Smooth muscle cell (in vitro differentiated cells): ENCODE measurements around the gene PHLPP1. TPM values are rescaled to one million over a fixed set of nuclear protein-coding genes. Genes with fewer than 3 reads are reported as not detected.

Experiments used
- DNase-seq: peaks from one replicate; lab custom pipeline; 2025; ENCODE audit not compliant: unreplicated experiment; lab: John Stamatoyannopoulos, UW
- H2AFZ ChIP-seq: fragments of 200-600 bp; sonication (generic); 2 replicates; pipeline ENCODE4 v1.6.0; 2016; ENCODE audit warnings: antibody characterized with exemption, low read depth, mild to moderate bottlenecking
- H3F3A ChIP-seq: fragments of 200-600 bp; sonication (generic); 2 replicates; pipeline ENCODE4 v1.6.0; 2017; ENCODE audit warnings: antibody characterized with exemption, low read depth
- H3K27ac ChIP-seq: fragments of 200-600 bp; sonication (generic); 2 replicates; pipeline ENCODE4 v1.5.1; 2016; ENCODE audit warnings: low read depth, mild to moderate bottlenecking
- H3K27me3 ChIP-seq: fragments of 200-600 bp; sonication (generic); 2 replicates; pipeline ENCODE4 v1.6.1; 2016; ENCODE audit warnings: low read depth, mild to moderate bottlenecking
- H3K36me3 ChIP-seq: fragments of 200-600 bp; sonication (generic); 2 replicates; pipeline ENCODE4 v1.5.1; 2016; ENCODE audit warnings: low read depth
- H3K4me1 ChIP-seq: fragments of 200-600 bp; sonication (generic); 2 replicates; pipeline ENCODE4 v1.5.1; 2016; ENCODE audit warnings: low read depth
- H3K4me2 ChIP-seq: fragments of 200-600 bp; sonication (generic); 2 replicates; pipeline ENCODE4 v1.6.0; 2016; ENCODE audit warnings: mild to moderate bottlenecking
- H3K4me3 ChIP-seq: fragments of 200-600 bp; sonication (generic); 2 replicates; pipeline ENCODE4 v1.5.1; 2016; ENCODE audit warnings: mild to moderate bottlenecking
- H3K79me2 ChIP-seq: fragments of 200-600 bp; sonication (generic); 2 replicates; pipeline ENCODE4 v1.6.0; 2016; ENCODE audit warnings: low read depth, mild to moderate bottlenecking
- H3K9ac ChIP-seq: fragments of 200-600 bp; sonication (generic); 2 replicates; pipeline ENCODE4 v1.6.0; 2016; ENCODE audit warnings: low read depth
- H3K9me3 ChIP-seq: fragments of 200-600 bp; sonication (generic); replicated peaks from 2 replicates; pipeline ENCODE4 v1.5.1; 2016; ENCODE audit warnings: low read depth
- H4K20me1 ChIP-seq: fragments of 200-600 bp; sonication (generic); 2 replicates; pipeline ENCODE4 v1.6.0; 2016; ENCODE audit warnings: low read depth
- CTCF ChIP-seq: fragments of 200-600 bp; sonication (generic); IDR thresholded peaks from 2 replicates; pipeline ENCODE4 v1.5.1; 2017; ENCODE audit warnings: borderline replicate concordance, mild to moderate bottlenecking, antibody characterized with exemption; ENCODE audit not compliant: insufficient read depth, poor library complexity, severe bottlenecking
- WGBS: methylation state at CpG from one replicate; pipeline ENCODE4 v1.1.7; 2016; ENCODE audit warnings: low lambda C conversion rate; 5-methylcytosine and 5-hydroxymethylcytosine counted together
- polyA plus RNA-seq: library from polyadenylated mRNA; unstranded; fragments of >200 nt; fragmentation: Nextera tagmentation; extraction: Ambion mirVana; gene quantifications from 2 replicates; pipeline ENCODE4 v1.2.1, GENCODE V29; 2016
- total RNA-seq: library from RNA; depleted of rRNA; stranded (reverse); fragments of >200 nt; gene quantifications from 2 replicates; pipeline ENCODE4 v1.2.3, GENCODE V29; 2014

Gene PHLPP1
- total and polyA plus RNA-seq, 2 experiments from 2014 or later = 1.1 to 4.3 TPM

GRCh38 chr18:62952807-62953206 lies 237.5 kb downstream of the PHLPP1 start:
- Histone ChIP-seq H3F3A (no peaks in the 10 kb centered on the region), H3K4me2 (no peak overlapping the region), H3K27ac (no peak overlapping the region), H3K4me3 (no peak overlapping the region), H3K79me2 (no peaks in the 10 kb centered on the region), H3K9me3 (no peaks in the 10 kb centered on the region), H4K20me1 (no peaks in the 10 kb centered on the region), H3K9ac (no peak overlapping the region), H3K36me3 (no peaks in the 10 kb centered on the region), H3K27me3 (no peaks in the 10 kb centered on the region), H2AFZ (no peak overlapping the region), H3K4me1 (no peaks in the 10 kb centered on the region)
- no peak for DNase-seq
- 91% methylated on average over 4 of the region's 4 CpGs for WGBS
- no peak for TF ChIP-seq CTCF

GRCh38 chr18:62953663-62954062 lies 238.3 kb downstream of the PHLPP1 start:
- H2AFZ ChIP-seq = no peak overlapping the region
- no peaks in the 10 kb centered on the region for H3K27me3 ChIP-seq
- no peak overlapping the region for H3K4me2 ChIP-seq
- 89% methylated on average over 2 of the region's 2 CpGs for WGBS
- no peak for TF ChIP-seq CTCF
- H4K20me1 ChIP-seq = no peaks in the 10 kb centered on the region
- no peak for DNase-seq
- no peak overlapping the region for H3K27ac ChIP-seq
- no peaks in the 10 kb centered on the region for H3K36me3 ChIP-seq
- H3K4me1 ChIP-seq = no peaks in the 10 kb centered on the region
- H3K4me3 ChIP-seq = no peak overlapping the region
- H3F3A ChIP-seq = no peaks in the 10 kb centered on the region
- H3K9ac ChIP-seq = no peak overlapping the region
- no peaks in the 10 kb centered on the region for H3K9me3 ChIP-seq
- no peaks in the 10 kb centered on the region for H3K79me2 ChIP-seq

- no peaks in the 10 kb centered on the region for H3F3A ChIP-seq
- H4K20me1 ChIP-seq = no peaks in the 10 kb centered on the region
- no peak for TF ChIP-seq CTCF
- WGBS = 87% methylated on average over 2 of the region's 2 CpGs
- H3K9me3 ChIP-seq = no peaks in the 10 kb centered on the region
- H3K4me2 ChIP-seq = no peak overlapping the region
- no peaks in the 10 kb centered on the region for H3K36me3 ChIP-seq
- no peaks in the 10 kb centered on the region for H3K79me2 ChIP-seq
- H2AFZ ChIP-seq = no peak overlapping the region
- no peak for DNase-seq
- no peaks in the 10 kb centered on the region for H3K27me3 ChIP-seq
- H3K4me3 ChIP-seq = no peak overlapping the region
- H3K27ac ChIP-seq = no peak overlapping the region
- no peaks in the 10 kb centered on the region for H3K4me1 ChIP-seq
- no peak overlapping the region for H3K9ac ChIP-seq
These were observed 239.0 kb downstream of the PHLPP1 start for GRCh38 chr18:62954366-62954765.

GRCh38 chr18:62957885-62958472 lies 242.6 kb downstream of the PHLPP1 start:
- Histone ChIP-seq H3K4me3 (no peak overlapping the region), H2AFZ (no peak overlapping the region), H3K9me3 (no peaks in the 10 kb centered on the region), H3K79me2 (no peaks in the 10 kb centered on the region), H3K4me1 (no peaks in the 10 kb centered on the region), H3K36me3 (no peaks in the 10 kb centered on the region), H3K4me2 (no peak overlapping the region), H3K27me3 (no peaks in the 10 kb centered on the region), H4K20me1 (no peaks in the 10 kb centered on the region), H3K9ac (no peak overlapping the region), H3K27ac (no peak overlapping the region), H3F3A (no peaks in the 10 kb centered on the region)
- TF ChIP-seq CTCF = peak; percentile 49
- no peak for DNase-seq
- WGBS = 70% methylated on average over 9 of the region's 9 CpGs
